GM12873 (cell line): ENCODE results near the gene ZCCHC24.

Experiments
- TF ChIP-seq, protein P1 (sequence below): IDR thresholded peaks from 2 replicates; pipeline ENCODE4 v1.5.1; 2012; ENCODE audit warnings: low read depth, mild to moderate bottlenecking, moderate library complexity, low read length, control low read depth; ENCODE audit not compliant: insufficient read depth; ENCODE audit errors: missing control alignments

The ZCCHC24 gene

DNA sequence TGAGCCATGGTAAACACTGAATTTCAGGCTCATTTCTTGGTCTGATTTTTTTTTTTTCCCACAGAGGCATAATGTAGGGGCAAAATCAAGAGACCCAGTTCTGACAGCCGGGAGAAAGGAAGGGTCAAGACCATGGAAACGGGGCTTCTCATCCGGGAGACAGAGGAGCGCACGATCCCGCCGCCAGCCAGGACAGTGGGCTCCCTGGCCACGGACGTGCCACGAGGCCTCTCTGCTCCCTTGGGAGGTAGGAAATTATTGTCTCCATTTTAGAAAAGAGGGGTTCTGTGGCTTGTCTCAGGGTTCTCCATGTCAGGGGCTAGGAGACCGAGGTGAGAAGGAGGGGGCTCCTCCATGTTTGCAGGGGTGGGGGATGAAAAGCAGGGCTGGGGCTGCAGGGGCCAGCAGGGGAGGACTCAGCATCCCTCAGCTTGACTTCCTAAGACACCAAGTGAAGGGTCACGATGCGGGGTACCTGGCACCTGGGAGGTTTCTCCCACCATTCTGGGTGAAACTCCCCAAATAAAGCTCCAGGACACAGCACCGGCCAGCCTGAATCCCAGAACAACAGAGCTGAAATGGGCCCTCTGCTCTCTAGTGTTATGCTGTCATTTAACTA lies 60.5 kb downstream of the ZCCHC24 start:
- TF ChIP-seq, protein P1, sequence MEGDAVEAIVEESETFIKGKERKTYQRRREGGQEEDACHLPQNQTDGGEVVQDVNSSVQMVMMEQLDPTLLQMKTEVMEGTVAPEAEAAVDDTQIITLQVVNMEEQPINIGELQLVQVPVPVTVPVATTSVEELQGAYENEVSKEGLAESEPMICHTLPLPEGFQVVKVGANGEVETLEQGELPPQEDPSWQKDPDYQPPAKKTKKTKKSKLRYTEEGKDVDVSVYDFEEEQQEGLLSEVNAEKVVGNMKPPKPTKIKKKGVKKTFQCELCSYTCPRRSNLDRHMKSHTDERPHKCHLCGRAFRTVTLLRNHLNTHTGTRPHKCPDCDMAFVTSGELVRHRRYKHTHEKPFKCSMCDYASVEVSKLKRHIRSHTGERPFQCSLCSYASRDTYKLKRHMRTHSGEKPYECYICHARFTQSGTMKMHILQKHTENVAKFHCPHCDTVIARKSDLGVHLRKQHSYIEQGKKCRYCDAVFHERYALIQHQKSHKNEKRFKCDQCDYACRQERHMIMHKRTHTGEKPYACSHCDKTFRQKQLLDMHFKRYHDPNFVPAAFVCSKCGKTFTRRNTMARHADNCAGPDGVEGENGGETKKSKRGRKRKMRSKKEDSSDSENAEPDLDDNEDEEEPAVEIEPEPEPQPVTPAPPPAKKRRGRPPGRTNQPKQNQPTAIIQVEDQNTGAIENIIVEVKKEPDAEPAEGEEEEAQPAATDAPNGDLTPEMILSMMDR = no peak

DNA sequence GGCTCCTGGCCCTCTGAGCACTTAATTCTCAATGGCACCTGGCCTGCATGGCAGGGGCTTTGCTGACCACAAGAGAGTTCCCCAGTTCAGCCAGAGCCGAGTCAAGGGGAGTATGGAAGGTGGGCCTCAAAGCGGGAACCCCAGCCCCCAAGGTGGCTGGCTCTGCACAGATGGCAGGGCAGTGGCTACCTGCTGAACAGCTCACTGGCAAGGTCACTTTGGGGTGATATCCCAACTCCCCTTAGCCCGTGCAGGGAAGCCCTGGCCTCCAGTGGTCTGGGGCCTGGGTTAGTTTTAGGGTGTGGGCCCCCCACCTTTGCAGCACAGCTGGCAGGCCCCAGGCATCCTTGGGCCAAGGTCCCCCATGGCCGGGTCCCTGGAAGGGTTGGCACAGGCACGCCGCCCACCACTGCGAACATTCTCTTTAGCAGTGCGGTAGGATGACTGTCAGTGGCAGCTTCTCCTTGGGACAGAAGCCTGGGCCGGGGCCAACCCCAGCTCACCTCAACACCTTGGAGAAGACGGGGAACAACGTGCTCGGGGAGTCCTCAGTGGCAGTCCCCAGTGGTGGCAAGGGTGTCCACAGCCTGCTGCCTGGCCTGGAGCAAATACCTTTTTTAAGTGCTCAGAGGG lies 61.3 kb downstream of the ZCCHC24 start:
- TF ChIP-seq, protein P1 = no peak

DNA sequence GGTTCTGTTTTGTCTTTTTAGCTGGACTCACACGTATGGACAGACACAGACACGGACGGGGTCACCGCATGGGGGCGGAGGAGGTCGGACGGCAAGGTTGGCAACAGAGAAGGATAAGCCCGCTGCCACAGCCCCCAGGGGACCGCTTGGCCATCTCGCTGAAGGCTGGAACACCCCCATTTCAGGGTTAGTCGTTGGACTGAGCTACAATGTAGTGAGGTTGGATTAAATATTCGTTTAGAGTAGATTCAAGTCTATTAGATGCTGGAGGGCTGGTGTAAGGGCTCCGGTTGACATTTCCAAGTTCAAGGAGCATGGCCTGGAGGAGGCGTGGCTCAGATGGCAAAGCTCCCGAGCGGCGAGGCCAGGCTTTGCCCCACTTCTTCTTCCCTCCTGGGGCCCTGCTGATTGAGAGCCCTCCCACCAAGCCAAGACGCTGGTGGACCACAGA lies 62.9 kb downstream of the ZCCHC24 start:
- TF ChIP-seq, protein P1 = no peak

DNA sequence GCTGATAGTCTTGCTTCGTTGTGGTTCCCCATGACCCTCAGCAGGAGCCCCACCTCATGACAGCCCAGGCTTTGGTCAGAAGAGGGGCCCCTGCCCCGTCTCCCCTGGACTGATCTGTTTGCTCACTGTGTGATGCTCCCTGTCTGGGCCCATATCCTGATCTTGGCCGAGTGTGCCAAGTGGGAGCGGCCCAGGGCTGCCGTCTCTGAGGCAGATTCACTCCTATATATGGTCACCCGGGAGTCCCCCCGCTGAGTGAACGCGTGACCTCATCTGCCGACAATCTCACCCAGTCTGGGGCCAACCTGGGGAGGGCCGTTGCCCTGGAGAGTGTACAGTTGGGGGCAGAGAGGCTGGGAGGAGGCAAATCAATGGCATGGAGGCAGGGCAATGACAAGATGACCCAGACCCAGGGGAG lies 63.6 kb downstream of the ZCCHC24 start:
- TF ChIP-seq, protein P1 = no peak

DNA sequence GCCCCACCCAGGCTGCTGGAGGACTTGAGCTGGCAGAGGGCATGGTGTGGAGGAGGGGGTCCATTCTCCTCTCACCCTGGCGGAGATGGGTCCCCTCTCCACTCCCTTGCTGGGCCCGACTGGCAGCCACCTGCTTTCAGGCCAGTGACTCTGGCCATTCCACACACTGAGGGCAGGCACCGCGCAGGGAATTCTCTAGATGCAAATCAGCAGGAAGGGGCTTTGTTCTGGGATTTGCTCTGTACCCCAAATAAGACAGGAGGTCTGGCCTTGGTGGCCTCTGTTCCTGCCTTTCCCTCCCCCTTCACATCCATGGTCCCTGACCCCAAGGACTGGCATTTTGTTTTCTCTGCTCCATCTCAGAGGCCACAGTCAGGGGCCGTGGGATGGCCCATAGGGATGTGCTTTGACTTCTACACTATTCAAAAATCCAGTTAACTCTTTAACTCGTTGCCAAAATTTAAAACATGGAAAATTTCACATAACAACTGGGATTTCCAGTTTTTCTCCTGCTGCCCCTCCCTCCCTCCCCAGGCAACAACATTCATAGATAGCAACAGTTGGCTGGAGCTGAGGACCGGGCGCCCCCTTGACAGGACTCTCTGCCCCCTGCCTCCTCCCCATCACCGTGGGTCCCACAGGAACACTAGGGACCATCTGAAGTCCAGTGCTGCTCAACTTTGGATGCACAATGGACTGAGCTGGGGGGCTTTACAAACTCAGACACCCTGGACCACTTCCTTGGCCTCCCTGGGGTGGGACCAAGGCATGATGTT lies 64.3 kb downstream of the ZCCHC24 start:
- TF ChIP-seq, protein P1 = no peak

DNA sequence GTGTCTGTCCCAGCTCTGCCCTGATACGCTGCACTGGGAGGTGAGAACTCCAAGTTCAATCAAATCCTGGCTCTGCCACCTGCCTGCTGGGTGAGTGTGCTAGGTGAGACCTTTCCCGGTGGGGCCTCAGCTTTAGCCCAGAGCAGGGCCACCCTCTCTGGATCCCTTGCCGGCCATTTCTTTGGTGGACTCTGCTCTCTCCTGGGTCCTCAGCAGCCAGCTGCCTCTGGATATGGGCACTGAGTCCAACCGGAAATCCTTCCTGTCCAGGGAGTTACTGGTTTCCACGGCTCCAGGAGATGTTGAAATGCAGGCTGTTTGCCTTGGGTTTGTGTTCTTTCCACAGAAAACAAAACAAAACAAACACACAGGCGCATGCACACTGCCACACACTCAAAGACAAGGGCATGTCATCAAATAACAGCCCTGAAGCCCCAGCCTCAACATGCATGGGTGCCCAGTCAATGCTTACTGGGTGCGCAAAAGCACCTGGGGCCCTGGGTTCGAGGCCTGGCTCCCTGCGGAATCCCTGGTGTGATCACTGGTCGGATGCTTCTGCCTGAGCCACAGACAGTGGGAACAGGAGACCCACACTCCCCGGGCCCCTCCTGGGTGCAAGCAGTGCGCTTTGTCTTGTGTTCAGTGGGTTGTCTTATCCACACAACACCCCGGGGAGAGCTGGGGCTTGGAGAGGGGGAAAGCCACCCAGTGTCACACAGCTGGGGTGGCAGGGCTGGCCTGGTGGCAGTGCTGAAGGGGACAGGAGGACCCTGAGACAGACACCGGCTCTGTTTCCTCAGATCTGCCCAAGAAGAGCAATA lies 65.1 kb downstream of the ZCCHC24 start:
- TF ChIP-seq, protein P1 = no peak
